ENCODE data around the gene NKAP. TPM values are rescaled to one million over a fixed set of nuclear protein-coding genes. Genes with fewer than 3 reads are reported as not detected.

The NKAP gene
- total RNA-seq (2014; rRNA removed; shearing (Covaris generic)), result 5.2 and 6.9 TPM in 2 replicates
- total RNA-seq (2022), result 11.9 and 14.8 TPM in 2 replicates
- percentile 60 among the genes with signal in this experiment for Bru-seq, nascent RNA
- percentile 57 among the genes with signal in this experiment for BruChase-seq, experiment 1, labeled RNA remaining after a 6-hour chase
- BruChase-seq, experiment 2, labeled RNA remaining after a 2-hour chase, result percentile 59 among the genes with signal in this experiment
- long read RNA-seq, full-length matches to known transcripts, result 59 of 61 reads
- long read RNA-seq, partial matches to known transcripts, result 0 of 61 reads
- long read RNA-seq, other reads (novel, unspliced or antisense), result 2 of 61 reads

DNA sequence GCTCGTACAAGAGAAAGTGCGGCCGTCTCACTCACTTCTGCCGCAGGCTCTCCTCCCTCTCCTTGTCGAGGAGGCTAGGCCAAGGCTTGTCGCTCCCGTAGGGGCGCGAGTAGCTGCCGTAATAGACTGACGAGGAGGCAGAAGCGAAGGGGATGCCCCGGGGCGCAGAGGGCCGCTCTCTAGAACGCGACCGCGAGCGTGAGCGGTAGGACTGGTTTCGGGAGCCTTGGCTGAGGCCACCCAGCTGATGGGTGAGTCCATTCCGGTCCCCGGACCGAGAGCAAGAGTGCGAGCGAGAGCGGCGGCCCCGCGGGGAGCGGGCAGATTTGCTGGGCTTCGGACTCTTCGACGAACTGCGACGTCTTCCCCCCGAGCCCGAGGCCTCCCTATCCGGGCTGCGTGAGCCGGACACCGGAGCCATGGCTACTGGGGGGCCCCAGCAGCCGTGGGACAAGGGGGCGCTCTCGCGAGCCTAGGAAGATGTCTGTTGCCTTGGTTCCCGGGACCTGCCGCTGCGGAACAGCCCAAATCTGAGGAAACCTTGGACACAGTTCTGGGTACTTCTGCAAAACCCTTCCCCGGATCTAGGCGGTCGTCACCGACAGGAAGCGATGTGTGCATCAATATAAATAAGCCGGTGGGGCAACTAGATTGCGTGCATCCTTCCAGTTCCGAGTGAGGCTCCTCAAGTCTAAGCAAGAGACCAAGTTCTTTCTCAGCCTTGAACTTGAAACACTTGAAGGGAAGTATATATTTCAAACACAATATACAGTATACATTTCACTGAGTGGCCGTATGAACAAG, at the start of gene NKAP:
Gene NKAP (minus strand): TSS at position 567 of the 804 bp plus-strand sequence. CDS start 146 bp downstream, at position 421.
- peak within 1 kb of the TSS; percentile 97 for H2AFZ ChIP-seq (ENCODE audit: low read length)
- intact Hi-C loops (cut with micrococcal nuclease; ENCODE audit: unreplicated experiment), result no loop called here
- peak within 1 kb of the TSS; percentile 78 for H3K4me2 ChIP-seq (ENCODE audit: low read length)
- no peaks in the 10 kb centered on the region for H4K20me1 ChIP-seq (ENCODE audit: insufficient read depth, low read length)
- H3K79me2 ChIP-seq (ENCODE audit: insufficient read depth, low read depth, low read length), result peaks cover 18% of the 10 kb centered on the region; the same call in 1 of the 2 replicates
- peaks cover 16% of the 10 kb centered on the region for H3K4me1 ChIP-seq (ENCODE audit: insufficient read depth, low read length, poor library complexity, severe bottlenecking)
- no peaks in the 10 kb centered on the region for H3K36me3 ChIP-seq (ENCODE audit: insufficient read depth, low read length)
- POLR2A ChIA-PET, result interaction anchor here (0.7 kb wide), 2 partner anchors 53 to 531 kb away, joined by 3 read pairs; no protein-coding TSS in a partner anchor
- peak within 1 kb of the TSS; percentile 88 for H3K4me3 ChIP-seq (ENCODE audit: low read depth, low read length, poor library complexity, severe bottlenecking)
- CTCF ChIA-PET (ENCODE audit: unreplicated experiment), result no interaction called here
- no peaks in the 10 kb centered on the region for H3K9me3 ChIP-seq (ENCODE audit: low read length)
- no TSS peak for BruUV-seq (replicated peaks)
- H3K9me2 ChIP-seq (ENCODE audit: insufficient read depth, low read length), result no peaks in the 10 kb centered on the region
- DNase-seq (ENCODE audit: low spot score), result peak; percentile 87
- TF ChIP-seq EZH2phosphoT487 (IDR thresholded peaks at IDR 0.05; ENCODE audit: borderline replicate concordance, low read depth, low read length), result no peak
- TF ChIP-seq, protein P1, sequence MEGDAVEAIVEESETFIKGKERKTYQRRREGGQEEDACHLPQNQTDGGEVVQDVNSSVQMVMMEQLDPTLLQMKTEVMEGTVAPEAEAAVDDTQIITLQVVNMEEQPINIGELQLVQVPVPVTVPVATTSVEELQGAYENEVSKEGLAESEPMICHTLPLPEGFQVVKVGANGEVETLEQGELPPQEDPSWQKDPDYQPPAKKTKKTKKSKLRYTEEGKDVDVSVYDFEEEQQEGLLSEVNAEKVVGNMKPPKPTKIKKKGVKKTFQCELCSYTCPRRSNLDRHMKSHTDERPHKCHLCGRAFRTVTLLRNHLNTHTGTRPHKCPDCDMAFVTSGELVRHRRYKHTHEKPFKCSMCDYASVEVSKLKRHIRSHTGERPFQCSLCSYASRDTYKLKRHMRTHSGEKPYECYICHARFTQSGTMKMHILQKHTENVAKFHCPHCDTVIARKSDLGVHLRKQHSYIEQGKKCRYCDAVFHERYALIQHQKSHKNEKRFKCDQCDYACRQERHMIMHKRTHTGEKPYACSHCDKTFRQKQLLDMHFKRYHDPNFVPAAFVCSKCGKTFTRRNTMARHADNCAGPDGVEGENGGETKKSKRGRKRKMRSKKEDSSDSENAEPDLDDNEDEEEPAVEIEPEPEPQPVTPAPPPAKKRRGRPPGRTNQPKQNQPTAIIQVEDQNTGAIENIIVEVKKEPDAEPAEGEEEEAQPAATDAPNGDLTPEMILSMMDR (conservative IDR thresholded peaks at IDR 0.05; ENCODE audit: low read length), result no peak; the same call in 1 of the 2 replicates
- peak within 1 kb of the TSS; percentile 74 for H3K27ac ChIP-seq (ENCODE audit: low read depth, low read length, poor library complexity, severe bottlenecking)

DNA sequence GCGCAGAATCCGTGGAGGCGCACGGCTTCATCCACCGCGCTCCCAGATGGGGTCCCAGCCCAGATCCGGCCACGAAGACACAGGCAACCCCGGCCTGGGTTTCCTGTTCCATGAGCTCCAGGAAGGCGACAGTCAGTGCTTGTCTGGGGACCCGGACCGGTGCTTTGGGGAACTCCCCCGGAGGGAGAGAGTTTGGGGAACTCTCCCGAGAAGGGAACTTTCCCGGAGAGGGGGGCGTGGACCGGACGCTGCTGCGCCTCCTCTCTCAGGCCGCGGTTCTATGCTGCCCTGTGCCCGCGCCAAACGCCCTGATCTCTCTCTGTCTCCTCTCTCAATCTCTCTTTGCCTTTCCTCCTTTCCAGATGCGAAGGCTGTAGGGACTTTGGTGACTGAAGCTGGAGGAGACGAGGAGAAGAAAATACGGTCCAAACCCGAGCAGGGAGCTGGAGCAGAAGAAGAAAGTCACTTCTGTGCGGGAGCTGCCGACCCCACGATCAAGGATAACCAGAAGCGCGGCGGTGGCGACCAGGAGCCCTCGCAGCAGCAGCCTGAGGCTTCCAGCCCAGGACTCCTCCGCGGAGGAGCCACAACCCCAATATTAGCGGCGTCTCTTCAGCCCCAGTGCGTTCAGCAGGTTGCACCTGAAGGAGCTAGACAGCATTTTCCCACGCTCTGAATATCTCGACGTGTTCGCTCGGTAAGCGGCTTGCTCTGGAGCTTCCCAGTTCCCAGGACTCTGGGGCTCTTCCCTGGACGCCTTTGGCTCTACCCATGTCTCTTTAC, 47.6 kb upstream of the NKAP start:
- Histone ChIP-seq H3K9me2 (ENCODE audit: insufficient read depth, low read length) (no peaks in the 10 kb centered on the region), H3K79me2 (ENCODE audit: insufficient read depth, low read depth, low read length) (no peaks in the 10 kb centered on the region), H2AFZ (ENCODE audit: low read length) (no peak overlapping the region), H3K27ac (ENCODE audit: low read depth, low read length, poor library complexity, severe bottlenecking) (no peak overlapping the region), H3K36me3 (ENCODE audit: insufficient read depth, low read length) (no peaks in the 10 kb centered on the region), H3K4me3 (ENCODE audit: low read depth, low read length, poor library complexity, severe bottlenecking) (no peak overlapping the region), H3K4me2 (ENCODE audit: low read length) (no peak overlapping the region), H3K9me3 (ENCODE audit: low read length) (no peaks in the 10 kb centered on the region), H4K20me1 (ENCODE audit: insufficient read depth, low read length) (no peaks in the 10 kb centered on the region), H3K4me1 (ENCODE audit: insufficient read depth, low read length, poor library complexity, severe bottlenecking) (peaks cover 21% of the 10 kb centered on the region)
- CTCF ChIA-PET (ENCODE audit: unreplicated experiment), result no interaction called here
- POLR2A ChIA-PET, result interaction anchor here (1.4 kb wide), 1 partner anchor 45 kb away, joined by 3 read pairs; no protein-coding TSS in a partner anchor
- DNase-seq (ENCODE audit: low spot score), result no peak
- no TSS peak for BruUV-seq (replicated peaks)
- intact Hi-C loops (cut with micrococcal nuclease; ENCODE audit: unreplicated experiment), result no loop called here
- TF ChIP-seq, protein P1 (conservative IDR thresholded peaks at IDR 0.05; ENCODE audit: low read length), result no peak
- no peak for TF ChIP-seq EZH2phosphoT487 (IDR thresholded peaks at IDR 0.05; ENCODE audit: borderline replicate concordance, low read depth, low read length)

All from OCI-LY7 (cell line).